Activated CD8-positive, alpha-beta memory T cell treated with anti-CD3 and anti-CD28 coated beads for 48 hours (primary cell): ENCODE measurements around the gene PRIMA1.
"Not testable (repeated sequence)": the region's sequence is repeated elsewhere in the genome, so short reads cannot be mapped to it uniquely, and the experiment has no call there.

ENCODE experiments used
- DNase-seq, 3 experiments: peaks; one replicate each; pipeline ENCODE4 v3.0.0-alpha.2; 2020; ENCODE audit warnings: low read depth in 2 of 3, low spot score in 2 of 3

The PRIMA1 gene, protein sequence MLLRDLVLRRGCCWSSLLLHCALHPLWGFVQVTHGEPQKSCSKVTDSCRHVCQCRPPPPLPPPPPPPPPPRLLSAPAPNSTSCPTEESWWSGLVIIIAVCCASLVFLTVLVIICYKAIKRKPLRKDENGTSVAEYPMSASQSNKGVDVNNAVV

DNA sequence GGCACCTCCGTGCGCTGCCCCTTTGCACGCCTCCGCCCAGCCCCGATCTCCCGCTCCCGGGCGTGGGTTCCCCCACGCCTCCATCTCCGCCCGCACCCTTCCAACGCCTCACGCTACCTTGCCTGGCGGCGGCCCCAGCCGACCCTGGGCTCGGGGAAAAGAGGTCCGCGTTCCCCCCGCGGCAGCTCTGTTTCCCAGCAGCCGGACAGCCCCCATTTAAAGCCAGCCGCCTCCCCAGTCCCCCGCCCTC is at the start of gene PRIMA1:
TSS of gene PRIMA1 (minus strand) at position 193 of the 250 bp plus-strand sequence. CDS start 767 bp downstream, outside the sequence.
- DNase-seq = no peak

- DNase-seq = no peak
Measured at GRCh38 chr14:93834699-93835371, 46.5 kb upstream of the PRIMA1 start.

GRCh38 chr14:93832665-93833064 is 44.4 kb upstream of the PRIMA1 start:
- DNase-seq = no peak

DNA sequence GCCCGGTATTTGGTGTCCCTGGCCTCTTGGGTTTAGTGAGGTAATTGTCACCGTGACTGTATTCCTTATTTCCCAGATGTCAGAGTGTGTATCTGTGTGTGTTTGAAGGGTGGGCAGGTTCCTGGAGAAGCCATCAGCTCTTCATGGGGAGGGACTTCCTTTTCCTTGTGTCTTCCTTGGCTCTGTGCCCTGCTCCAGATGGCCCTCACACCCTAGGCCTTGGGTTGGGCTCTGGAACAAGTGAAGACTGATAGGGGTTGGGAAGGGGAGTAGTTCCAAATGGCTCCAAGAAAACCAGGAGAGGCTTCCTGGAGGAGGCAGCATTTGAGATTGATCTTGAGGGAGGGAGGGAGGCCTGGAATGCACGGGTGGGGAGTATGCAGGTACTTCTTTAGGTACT is 43.8 kb upstream of the PRIMA1 start:
- no peak for DNase-seq

- DNase-seq = no peak
Measured at GRCh38 chr14:93830753-93831461, 42.6 kb upstream of the PRIMA1 start.

DNA sequence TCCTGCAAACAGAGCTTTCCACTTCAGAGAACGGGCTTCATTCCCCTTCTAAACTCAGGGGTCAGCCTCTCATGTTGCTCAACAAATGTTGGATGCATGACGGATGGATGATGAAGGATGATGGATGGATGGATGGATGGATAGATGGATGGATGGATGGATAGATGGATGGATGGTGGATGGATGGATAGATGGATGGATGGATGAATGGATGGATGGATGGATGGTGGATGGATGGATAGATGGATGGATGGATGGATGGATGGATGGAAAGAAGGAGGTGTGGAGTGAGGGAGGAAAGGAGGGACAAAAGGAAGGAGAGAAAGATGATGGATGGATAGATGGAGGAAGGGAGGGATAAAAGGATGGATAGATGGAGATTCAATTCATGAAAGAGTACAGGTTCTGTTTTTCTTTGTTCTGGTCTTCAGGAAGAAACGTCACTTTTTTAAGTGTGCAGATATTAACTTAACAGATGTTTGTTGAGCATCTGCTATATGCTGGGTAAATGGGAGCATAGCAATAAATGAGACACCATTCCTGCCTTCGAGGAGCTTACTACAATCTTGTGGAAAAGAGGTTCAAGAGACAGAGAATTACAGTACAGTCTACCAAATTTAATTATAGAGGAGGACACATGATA is 41.7 kb upstream of the PRIMA1 start:
- DNase-seq = no peak

- DNase-seq = no peak
Measured at GRCh38 chr14:93825235-93825553, 36.9 kb upstream of the PRIMA1 start.

DNA sequence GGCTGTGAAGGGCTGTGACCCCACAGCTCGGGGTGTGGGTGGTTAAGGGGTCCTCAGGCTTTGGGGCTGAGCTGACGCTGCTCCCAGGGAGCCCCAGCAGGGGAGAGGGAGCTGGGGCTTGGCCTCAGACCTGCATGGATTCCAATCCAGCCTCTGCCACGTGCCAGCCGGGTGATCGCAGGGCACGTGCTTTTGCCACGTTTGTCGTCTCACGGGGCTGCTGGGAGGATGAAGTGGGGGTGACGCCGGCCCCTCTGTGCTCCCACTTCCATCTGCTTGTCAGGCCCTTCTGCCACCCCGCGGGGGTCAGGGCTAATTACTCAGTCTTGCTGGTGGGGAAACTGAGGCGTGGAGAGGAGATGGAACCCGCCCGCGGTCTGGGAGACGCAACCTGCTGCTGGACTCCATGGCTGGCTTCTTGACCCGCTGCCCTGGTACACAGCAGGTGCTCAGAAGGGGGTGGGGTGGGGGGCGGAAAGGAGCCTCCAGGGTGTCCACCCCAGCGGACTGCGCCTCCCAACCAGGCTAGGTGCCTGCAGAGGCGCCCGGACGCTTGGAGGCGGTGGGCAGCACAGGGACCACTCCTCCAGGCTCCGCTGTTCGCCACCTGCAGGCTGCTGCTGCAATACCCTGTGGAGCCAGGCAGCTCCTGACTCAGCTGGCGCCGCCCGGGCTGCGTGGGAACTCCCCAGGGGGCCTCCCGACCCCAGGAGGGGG is 36.4 kb upstream of the PRIMA1 start:
- no peak for DNase-seq

- no peak for DNase-seq
Measured at GRCh38 chr14:93824076-93824475, 35.8 kb upstream of the PRIMA1 start.

- DNase-seq = no peak
Measured at GRCh38 chr14:93821051-93821450, 32.8 kb upstream of the PRIMA1 start.

DNA sequence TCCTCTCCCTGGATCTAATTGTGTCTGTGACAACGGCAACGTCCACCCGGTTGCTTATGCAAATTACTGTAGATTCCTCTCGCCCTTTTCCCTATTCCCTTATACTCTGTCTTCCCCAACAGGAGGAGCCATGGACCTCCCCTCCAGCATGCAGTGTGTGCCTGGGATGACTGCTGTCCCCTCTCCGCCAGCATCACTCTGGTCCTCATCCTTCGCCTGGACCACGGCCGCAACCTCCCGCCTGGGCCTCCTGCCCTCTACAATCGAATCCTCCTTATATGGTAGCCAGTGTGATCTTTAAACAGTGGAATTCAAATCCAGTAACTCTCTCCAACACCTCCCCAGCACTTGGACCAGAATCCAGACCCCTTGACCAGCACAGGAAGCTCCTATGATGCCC is 30.6 kb upstream of the PRIMA1 start:
- DNase-seq = no peak

DNA sequence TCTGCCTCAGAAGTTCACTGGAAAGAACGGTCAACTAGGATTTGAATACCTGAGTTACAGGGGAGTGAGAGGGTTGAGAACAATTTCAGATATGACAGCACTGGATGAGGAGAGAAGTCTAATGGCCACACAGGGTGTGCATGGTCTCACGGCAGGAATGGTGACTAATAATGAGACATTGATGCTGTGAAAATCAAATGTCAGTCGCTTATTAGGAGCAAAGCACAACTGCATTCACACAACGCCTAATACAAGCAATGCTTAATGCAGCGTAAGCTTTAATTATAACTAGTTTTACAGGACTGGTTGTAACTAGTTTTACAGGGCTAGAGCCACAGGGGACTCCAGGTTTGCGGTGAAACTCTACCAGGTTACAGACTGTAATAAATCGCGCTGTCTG is 23.4 kb upstream of the PRIMA1 start:
- DNase-seq = no peak

GRCh38 chr14:93811020-93811419 is 22.7 kb upstream of the PRIMA1 start:
- DNase-seq = no peak

- not testable (repeated sequence) for DNase-seq
Measured at GRCh38 chr14:93809491-93810420, 21.5 kb upstream of the PRIMA1 start.

DNA sequence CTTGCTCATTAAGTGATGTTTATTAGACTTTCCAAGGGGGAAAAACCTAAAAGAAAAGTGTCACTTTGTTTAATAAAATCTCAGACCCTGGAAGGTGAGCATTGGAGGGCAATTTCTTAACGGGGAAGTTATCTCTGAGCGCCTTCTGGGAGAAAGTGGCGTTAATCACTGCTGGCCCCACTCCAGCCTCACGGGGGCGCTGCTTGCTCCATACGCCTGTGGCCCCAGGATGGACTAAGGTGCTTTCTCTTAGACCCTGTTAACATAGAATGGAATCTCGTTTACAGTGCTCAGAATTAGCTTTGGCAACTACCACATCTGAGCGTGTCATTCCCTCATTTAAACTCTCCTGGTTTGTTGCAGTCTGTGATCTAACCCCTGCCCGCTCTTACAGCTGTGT is 16.4 kb upstream of the PRIMA1 start:
- DNase-seq = no peak

DNA sequence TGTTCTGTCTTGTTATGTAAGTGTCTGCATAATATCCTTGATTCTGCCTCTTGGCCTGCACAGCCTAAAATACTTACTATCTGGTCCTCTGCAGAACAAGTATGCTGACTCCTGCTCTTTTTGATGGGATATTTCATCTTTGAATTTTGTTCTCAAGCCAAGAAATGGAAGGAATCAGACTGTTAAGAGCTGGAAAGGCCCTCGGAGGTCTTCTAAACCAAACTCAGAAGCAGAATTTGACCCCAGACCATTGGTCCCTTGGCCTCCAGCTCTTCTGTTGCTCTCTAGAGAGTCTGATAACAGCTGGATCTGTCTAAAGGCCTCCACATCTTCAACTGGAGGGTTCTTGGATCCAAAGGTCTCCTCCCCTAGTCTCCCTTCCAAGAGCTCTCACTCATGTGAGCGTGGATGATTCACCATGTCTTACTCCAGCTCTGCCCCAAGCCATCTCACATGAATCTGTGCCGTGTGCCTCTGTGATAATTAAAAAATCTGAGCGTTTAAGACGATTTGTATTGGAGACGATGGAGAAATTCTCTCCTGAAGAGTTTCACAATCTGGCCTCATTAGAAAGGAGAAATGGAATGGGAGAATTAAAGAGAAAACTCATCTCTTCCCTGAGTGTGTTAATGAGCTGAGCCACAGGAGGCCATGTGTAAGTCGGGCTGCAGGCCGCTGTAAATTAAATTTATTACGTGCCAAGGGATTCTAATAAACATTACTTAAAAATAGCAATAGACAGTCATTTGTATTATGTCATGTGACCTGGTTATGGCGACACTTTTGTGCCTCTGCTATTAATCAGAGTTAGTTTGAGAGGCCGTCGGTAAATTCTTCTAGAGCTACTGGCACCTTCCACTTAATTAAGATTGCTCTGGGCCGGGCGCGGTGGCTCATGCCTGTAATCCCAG is 15.4 kb upstream of the PRIMA1 start:
- no peak for DNase-seq

- no peak for DNase-seq
Measured at GRCh38 chr14:93799989-93800921, 12.0 kb upstream of the PRIMA1 start.

GRCh38 chr14:93799617-93799988 is 11.3 kb upstream of the PRIMA1 start:
- DNase-seq = no peak

DNA sequence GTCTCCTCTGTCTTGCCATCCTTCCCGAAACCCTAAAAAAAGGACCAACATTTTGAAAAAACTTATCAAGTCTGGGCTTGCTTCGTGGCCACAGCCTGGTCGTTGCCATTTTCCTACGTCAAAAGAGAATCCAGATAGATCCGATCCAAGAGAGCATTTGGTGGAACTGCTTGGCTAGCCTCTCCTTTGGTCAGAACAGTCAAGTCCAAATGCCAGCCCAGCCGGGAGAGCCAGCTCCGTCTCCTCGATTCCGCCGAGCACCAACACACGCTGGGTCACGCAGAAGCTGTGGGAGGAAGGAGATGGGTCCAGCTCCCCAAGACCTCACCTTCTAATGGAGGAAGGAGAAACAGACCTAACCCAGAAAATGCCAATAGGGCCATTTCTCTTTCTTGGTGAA is 9.3 kb upstream of the PRIMA1 start:
- no peak for DNase-seq
